HEK293 (cell line): ENCODE measurements around the gene CZIB.

Experiments used
- CTCF ChIA-PET: fragments of 350-600 bp; formaldehyde crosslinking; extraction: SDS; loops from one replicate; lab custom pipeline; 2021; ENCODE audit warnings: antibody characterized with exemption; lab: Yijun Ruan, JAX
- POLR2A ChIA-PET: fragments of 300-600 bp; formaldehyde crosslinking; extraction: SDS; loops from one replicate; lab custom pipeline; 2020; ENCODE audit warnings: antibody characterized with exemption, inconsistent platforms; lab: Yijun Ruan, JAX
- H3K27ac ChIP-seq: fragments of 200-500 bp; sonication (Bioruptor generic); 2 replicates; pipeline ENCODE4 v1.5.1; 2014; ENCODE audit warnings: low read depth, low read length, control low read depth, inconsistent platforms; ENCODE audit errors: extremely low read depth
- H3K36me3 ChIP-seq, 2 experiments: fragments of 200-500 bp in 1 of 2; sonication (Bioruptor generic) in 1 of 2; 1 replicate in 1 of 2; 2 replicates in 1 of 2; pipeline ENCODE4 v1.5.1; 2014 to 2017; ENCODE audit warnings: inconsistent platforms in 2 of 2, low read length in 2 of 2; ENCODE audit not compliant: control insufficient read depth in 2 of 2, insufficient read depth in 1 of 2
- H3K4me1 ChIP-seq: fragments of 200-500 bp; sonication (Bioruptor generic); 2 replicates; pipeline ENCODE4 v1.5.1; 2014; ENCODE audit warnings: mild to moderate bottlenecking, low read length, inconsistent platforms; ENCODE audit not compliant: control insufficient read depth, insufficient read depth
- H3K4me3 ChIP-seq: 2 replicates; pipeline ENCODE4 v1.5.1; 2011; ENCODE audit warnings: low read depth, mild to moderate bottlenecking, control low read depth, low read length, moderate library complexity
- H3K9me3 ChIP-seq: fragments of 200-500 bp; sonication (Bioruptor generic); 2 replicates; pipeline ENCODE4 v1.5.1; 2014; ENCODE audit warnings: low read depth, low read length, inconsistent platforms; ENCODE audit not compliant: control insufficient read depth, insufficient read depth
- ATF2 ChIP-seq: fragments of 450-650 bp; formaldehyde crosslinking; IDR thresholded peaks from 2 replicates; pipeline ENCODE4 v1.5.1; 2016; ENCODE audit warnings: missing biosample characterization, missing genetic modification characterization, low read depth
- BCL11B ChIP-seq: fragments of 450-650 bp; formaldehyde crosslinking; IDR thresholded peaks from 2 replicates; pipeline ENCODE4 v1.5.1; 2016; ENCODE audit warnings: low read depth, missing biosample characterization, missing genetic modification characterization
- EGR2 ChIP-seq: fragments of 450-650 bp; formaldehyde crosslinking; IDR thresholded peaks from 2 replicates; pipeline ENCODE4 v1.5.1; 2016; ENCODE audit warnings: low read depth, missing biosample characterization, missing genetic modification characterization
- GFI1B ChIP-seq: fragments of 450-650 bp; formaldehyde crosslinking; IDR thresholded peaks from 2 replicates; pipeline ENCODE4 v1.5.1; 2016; ENCODE audit warnings: missing biosample characterization, missing genetic modification characterization
- GLIS1 ChIP-seq: fragments of 450-650 bp; formaldehyde crosslinking; IDR thresholded peaks from 2 replicates; pipeline ENCODE4 v1.5.1; 2016; ENCODE audit warnings: missing biosample characterization, missing genetic modification characterization
- HOXC10 ChIP-seq: sonication (generic); formaldehyde crosslinking; IDR thresholded peaks from 2 replicates; pipeline ENCODE4 v1.8.1; 2023; ENCODE audit warnings: mild to moderate bottlenecking, missing genetic modification reagents
- PRDM10 ChIP-seq: fragments of 450-650 bp; formaldehyde crosslinking; IDR thresholded peaks from 2 replicates; pipeline ENCODE4 v1.5.1; 2016; ENCODE audit warnings: missing biosample characterization, missing genetic modification characterization
- TCF7L2 ChIP-seq: IDR thresholded peaks from 2 replicates; pipeline ENCODE4 v1.6.1; 2011; ENCODE audit warnings: low read depth, mild to moderate bottlenecking, inconsistent platforms, low read length, moderate library complexity, borderline replicate concordance
- ZFP3 ChIP-seq: fragments of 450-650 bp; formaldehyde crosslinking; IDR thresholded peaks from 2 replicates; pipeline ENCODE4 v1.5.1; 2016; ENCODE audit warnings: low read depth, missing biosample characterization, missing genetic modification characterization
- ZNF10 ChIP-seq: fragments of 450-650 bp; formaldehyde crosslinking; IDR thresholded peaks from 2 replicates; pipeline ENCODE4 v1.5.1; 2017; ENCODE audit warnings: missing biosample characterization, missing genetic modification characterization
- ZNF146 ChIP-seq: fragments of 450-650 bp; formaldehyde crosslinking; IDR thresholded peaks from 2 replicates; pipeline ENCODE4 v1.5.1; 2016; ENCODE audit warnings: missing biosample characterization, missing genetic modification characterization
- ZNF155 ChIP-seq: fragments of 450-650 bp; formaldehyde crosslinking; IDR thresholded peaks from 2 replicates; pipeline ENCODE4 v1.5.1; 2016; ENCODE audit warnings: missing biosample characterization, missing genetic modification characterization
- ZNF169 ChIP-seq: fragments of 450-650 bp; formaldehyde crosslinking; IDR thresholded peaks from 2 replicates; pipeline ENCODE4 v1.5.1; 2016; ENCODE audit warnings: missing biosample characterization, missing genetic modification characterization
- ZNF274 ChIP-seq, 2 experiments: fragments of 200-500 bp in 1 of 2; fragments of 450-650 bp in 1 of 2; sonication (Bioruptor generic) in 1 of 2; formaldehyde crosslinking in 1 of 2; IDR thresholded peaks; 2 replicates each; pipeline versions ENCODE4 v1.5.1 to v1.6.1; 2014 to 2016; ENCODE audit warnings: borderline replicate concordance in 1 of 2, inconsistent platforms in 1 of 2, low read length in 1 of 2, missing biosample characterization in 1 of 2, missing genetic modification characterization in 1 of 2
- ZNF335 ChIP-seq: fragments of 450-650 bp; formaldehyde crosslinking; conservative IDR thresholded peaks from 2 replicates; pipeline ENCODE4 v1.5.1; 2016; ENCODE audit warnings: missing biosample characterization, missing genetic modification characterization
- ZNF48 ChIP-seq: fragments of 450-650 bp; formaldehyde crosslinking; IDR thresholded peaks from 2 replicates; pipeline ENCODE4 v1.5.1; 2016; ENCODE audit warnings: missing biosample characterization, missing genetic modification characterization
- ZNF510 ChIP-seq: fragments of 450-650 bp; formaldehyde crosslinking; IDR thresholded peaks from 2 replicates; pipeline ENCODE4 v1.5.1; 2018; ENCODE audit warnings: mild to moderate bottlenecking, missing genetic modification characterization, missing biosample characterization; ENCODE audit not compliant: insufficient replicate concordance
- ZNF530 ChIP-seq: fragments of 450-650 bp; formaldehyde crosslinking; IDR thresholded peaks from 2 replicates; pipeline ENCODE4 v1.5.1; 2016; ENCODE audit warnings: low read depth, missing biosample characterization, missing genetic modification characterization
- ZNF544 ChIP-seq: fragments of 450-650 bp; formaldehyde crosslinking; IDR thresholded peaks from 2 replicates; pipeline ENCODE4 v1.5.0; 2017; ENCODE audit warnings: missing biosample characterization, missing genetic modification characterization
- ZNF558 ChIP-seq: fragments of 450-650 bp; formaldehyde crosslinking; IDR thresholded peaks from 2 replicates; pipeline ENCODE4 v1.5.1; 2016; ENCODE audit warnings: missing biosample characterization, missing genetic modification characterization
- ZNF596 ChIP-seq: fragments of 450-650 bp; IDR thresholded peaks from 2 replicates; pipeline ENCODE4 v1.5.0; 2018; ENCODE audit warnings: missing biosample characterization, mild to moderate bottlenecking, missing genetic modification characterization, moderate library complexity
- ZNF610 ChIP-seq: fragments of 450-650 bp; formaldehyde crosslinking; IDR thresholded peaks from 2 replicates; pipeline ENCODE4 v1.5.1; 2016; ENCODE audit warnings: missing biosample characterization, missing genetic modification characterization, borderline replicate concordance
- ZNF626 ChIP-seq: fragments of 450-650 bp; sonication (Bioruptor Pico); formaldehyde crosslinking; IDR thresholded peaks from 2 replicates; pipeline ENCODE4 v1.5.1; 2018; ENCODE audit warnings: missing biosample characterization, missing genetic modification characterization, inconsistent platforms
- ZNF654 ChIP-seq: fragments of 450-650 bp; formaldehyde crosslinking; IDR thresholded peaks from 2 replicates; pipeline ENCODE4 v1.5.1; 2016; ENCODE audit warnings: low read depth, missing biosample characterization, missing genetic modification characterization
- ZNF768 ChIP-seq: fragments of 450-650 bp; formaldehyde crosslinking; IDR thresholded peaks from 2 replicates; pipeline ENCODE4 v1.5.1; 2018; ENCODE audit warnings: missing biosample characterization, mild to moderate bottlenecking, missing genetic modification characterization

CZIB gene

GRCh38 chr1:53259932-53260331 lies 39.5 kb upstream of the CZIB start:
- H3K4me3 ChIP-seq = no peak overlapping the region
- H3K9me3 ChIP-seq = no peaks in the 10 kb centered on the region
- POLR2A ChIA-PET = no interaction called here
- CTCF ChIA-PET = interaction anchor here (2.1 kb wide), 1 partner anchor 133 kb away, joined by 6 read pairs; no protein-coding TSS in a partner anchor
- H3K36me3 ChIP-seq = peaks cover 6 to 82% of the 10 kb centered on the region in 2 experiments; a peak in 1 of 3 replicates
- no peaks in the 10 kb centered on the region for H3K4me1 ChIP-seq
- no peak for TF ChIP-seq BCL11B (tag by site-specific recombination)
- no peak for TF ChIP-seq ZNF10 (tag by site-specific recombination)
- no peak for TF ChIP-seq ZNF48 (tag by site-specific recombination)
- TF ChIP-seq ZNF654 (tag by site-specific recombination) = no peak
- no peak for TF ChIP-seq GLIS1 (tag by site-specific recombination)
- H3K27ac ChIP-seq = no peak overlapping the region

GRCh38 chr1:53258216-53258615 lies 37.8 kb upstream of the CZIB start:
- H3K4me3 ChIP-seq = no peak overlapping the region
- H3K9me3 ChIP-seq = no peaks in the 10 kb centered on the region
- TF ChIP-seq ZNF544 (tag by site-specific recombination) (no peak), ZNF510 (tag by site-specific recombination) (no peak), EGR2 (tag by site-specific recombination) (no peak), HOXC10 (CRISPR knock-in tag) (no peak), ZNF530 (tag by site-specific recombination) (no peak), ZFP3 (tag by site-specific recombination) (no peak), ZNF155 (tag by site-specific recombination) (no peak), ZNF169 (tag by site-specific recombination) (no peak), ZNF596 (tag by site-specific recombination) (no peak), TCF7L2 (no peak), ZNF146 (tag by site-specific recombination) (no peak), GFI1B (tag by site-specific recombination) (no peak), ZNF558 (tag by site-specific recombination) (no peak), ZNF274 (IDR thresholded peaks at IDR 0.05; ENCODE audit: low read length) (no peak), ZNF274 (tag by site-specific recombination; IDR thresholded peaks at IDR 0.05; ENCODE audit: borderline replicate concordance) (no peak)
- ChIA-PET CTCF (interaction anchor here (1.5 to 1.7 kb wide), 2 partner anchors 8 to 20 kb away, joined by 3 to 4 read pairs; no protein-coding TSS in a partner anchor), POLR2A (interaction anchor here (0.8 kb wide), 1 partner anchor 20 kb away, joined by 3 read pairs; the partner anchor contains the start of gene MAGOH)
- no peak overlapping the region for H3K27ac ChIP-seq
- H3K4me1 ChIP-seq = no peaks in the 10 kb centered on the region
- H3K36me3 ChIP-seq = peaks cover 6 to 73% of the 10 kb centered on the region in 2 experiments; a peak in 1 of 3 replicates

DNA sequence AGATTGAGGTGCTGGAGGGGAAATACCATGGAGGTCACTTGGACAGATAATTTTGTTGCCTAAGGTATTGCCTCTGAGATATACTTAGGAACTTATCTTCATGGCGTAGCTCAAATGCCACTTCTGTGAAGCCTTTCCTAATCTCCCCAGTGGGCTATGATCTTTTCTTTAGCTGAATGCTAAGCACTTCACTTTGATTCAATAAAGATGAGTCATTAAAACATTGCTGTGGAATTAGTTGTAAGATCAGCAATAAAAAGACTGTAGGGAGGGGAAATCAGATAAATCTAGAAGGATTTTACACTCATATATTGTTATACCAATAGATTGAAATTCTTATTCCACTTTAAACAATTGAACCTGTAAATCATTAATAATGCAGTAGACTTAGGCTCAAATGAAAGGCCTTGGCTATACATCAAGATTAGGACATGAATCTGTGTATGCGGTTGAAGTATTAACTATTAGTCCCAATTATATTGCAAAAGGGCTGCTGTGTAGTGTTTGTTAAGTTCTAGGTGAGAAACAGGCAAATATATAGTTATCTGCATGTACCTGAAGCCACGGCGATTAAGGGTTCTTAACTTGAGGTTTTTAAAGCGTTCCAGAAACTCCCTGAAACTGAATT lies 37.1 kb upstream of the CZIB start:
- no peaks in the 10 kb centered on the region for H3K4me1 ChIP-seq
- H3K27ac ChIP-seq = no peak overlapping the region
- peaks cover 6 to 66% of the 10 kb centered on the region in 2 experiments; a peak in 1 of 3 replicates for H3K36me3 ChIP-seq
- TF ChIP-seq ZNF610 (no peak), PRDM10 (tag by site-specific recombination) (no peak), ZNF335 (tag by site-specific recombination) (no peak), ATF2 (tag by site-specific recombination) (no peak), ZNF768 (tag by site-specific recombination) (no peak), ZNF626 (tag by site-specific recombination) (no peak)
- TF ChIP-seq, all 188 proteins: peak for 0
- Histone ChIP-seq H3K9me3 (no peaks in the 10 kb centered on the region), H3K4me3 (no peak overlapping the region)
- CTCF ChIA-PET = interaction anchor here (0.7 to 1.7 kb wide), 4 partner anchors 9 to 135 kb away, joined by 3 to 4 read pairs (median 3); no protein-coding TSS in a partner anchor
- POLR2A ChIA-PET = no interaction called here
